Measurements from ENCODE around the gene ATP10A.

GRCh38 chr15:25771338-25771706 is 91.8 kb downstream of the ATP10A start:
- no peak for TF ChIP-seq POLR2A (IDR thresholded peaks at IDR 0.05; ENCODE audit: low read length)
- no peak for TF ChIP-seq GATA1 (IDR thresholded peaks at IDR 0.05; ENCODE audit: low read depth, low read length)

Measured in erythroblast (primary cell).